SK-N-MC (cell line): Measurements from ENCODE around the gene WDHD1.
"Not testable (repeated sequence)": the region's sequence is repeated elsewhere in the genome, so short reads cannot be mapped to it uniquely, and the experiment has no call there.

Source experiments
- FOXP2 ChIP-seq: optimal IDR thresholded peaks from 2 replicates; pipeline ENCODE3; 2011; ENCODE audit warnings: mild to moderate bottlenecking, moderate library complexity; ENCODE audit not compliant: insufficient read depth; ENCODE audit errors: extremely low read length, control extremely low read depth
- POLR2AphosphoS5 ChIP-seq: IDR thresholded peaks from 2 replicates; pipeline ENCODE4 v1.6.1; 2012; ENCODE audit warnings: mild to moderate bottlenecking, low read depth, low read length, borderline replicate concordance

DNA sequence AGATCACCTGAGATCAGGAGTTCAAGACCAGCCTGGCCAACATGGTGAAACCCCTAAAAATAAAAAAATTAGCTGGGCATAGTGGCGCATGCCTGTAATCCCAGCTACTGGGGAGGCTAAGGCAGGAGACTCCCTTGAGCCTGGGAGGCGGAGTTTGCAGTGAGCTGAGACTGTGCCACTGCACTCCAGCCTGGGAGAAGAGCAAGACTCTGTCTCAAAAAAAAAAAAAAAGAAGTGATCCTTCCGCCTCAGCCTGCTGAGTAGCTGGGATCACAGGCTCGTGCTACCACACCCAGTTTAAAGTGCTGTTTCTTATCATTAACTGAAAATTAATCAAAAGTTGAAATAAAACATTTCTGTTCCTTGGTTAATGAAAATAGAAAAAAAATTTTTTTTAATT, 117.9 kb downstream of the WDHD1 start:
- TF ChIP-seq POLR2AphosphoS5, FOXP2: not testable (repeated sequence)
